Thyroid gland (tissue), 4 donors: ENCODE results near the gene ZNF543.

ENCODE experiments used
- CTCF ChIP-seq, 6 experiments: fragments of 200-600 bp in 3 of 6; fragments of 450-650 bp in 3 of 6; sonication (generic) in 3 of 6; IDR thresholded peaks; one replicate each; pipeline ENCODE4 v1.5.1; 2016 to 2019; ENCODE audit warnings: antibody characterized with exemption in 6 of 6, mild to moderate bottlenecking in 2 of 6, inconsistent platforms in 1 of 6, moderate library complexity in 1 of 6
- POLR2A ChIP-seq, 2 donors: fragments of 450-650 bp; IDR thresholded peaks; one replicate each; pipeline ENCODE4 v1.6.1; 2017; ENCODE audit warnings: antibody characterized with exemption in 2 of 2, mild to moderate bottlenecking in 2 of 2, moderate library complexity in 1 of 2

- no peak for TF ChIP-seq POLR2A (IDR thresholded peaks at IDR 0.05)
- TF ChIP-seq CTCF (IDR thresholded peaks at IDR 0.05) = no peak
Observed at GRCh38 chr19:57342582-57342981, 22.3 kb downstream of the ZNF543 start.
